CD4-positive, alpha-beta T cell treated with Interferon gamma for 1 hour (primary cell): ENCODE data around the gene ATIC.
"Not testable (repeated sequence)": the region's sequence is repeated elsewhere in the genome, so short reads cannot be mapped to it uniquely, and the experiment has no call there.

Source experiments
- DNase-seq: peaks from one replicate; pipeline ENCODE4 v3.0.0-alpha.2; 2020

The ATIC gene

DNA sequence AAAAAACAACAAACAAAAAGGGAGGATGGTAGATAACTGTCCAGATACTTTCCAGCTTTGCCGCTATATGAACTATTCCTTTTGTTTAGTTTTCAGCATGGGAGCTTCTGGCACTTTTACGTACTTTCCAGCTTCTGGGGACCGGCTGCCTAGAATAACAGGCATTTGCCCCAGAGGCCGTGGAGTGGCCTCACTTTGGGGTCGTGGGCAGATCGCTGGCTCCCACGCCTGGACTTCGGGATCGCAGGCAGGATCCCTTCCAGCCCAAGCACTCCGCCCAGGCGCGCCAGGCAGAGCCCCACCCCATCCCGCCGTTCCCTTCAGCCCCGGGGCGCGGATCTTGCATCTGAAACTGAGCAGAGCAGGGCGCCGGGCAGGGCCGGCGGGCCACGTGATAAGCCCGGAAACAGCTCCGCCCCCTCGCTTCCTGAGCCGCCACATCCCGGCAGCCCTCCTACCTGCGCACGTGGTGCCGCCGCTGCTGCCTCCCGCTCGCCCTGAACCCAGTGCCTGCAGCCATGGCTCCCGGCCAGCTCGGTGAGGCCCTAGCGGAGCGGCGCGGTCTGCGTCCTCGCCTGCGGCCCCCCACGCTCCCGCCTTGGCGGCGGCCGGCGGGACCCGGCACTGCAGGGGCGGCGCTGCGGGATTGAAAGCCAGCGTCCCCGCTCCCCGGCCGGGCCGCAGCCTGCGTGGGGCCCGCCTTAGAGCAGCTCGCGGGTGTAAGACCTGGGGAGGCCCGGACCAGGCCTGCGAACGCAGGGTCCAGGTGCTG, at the start of gene ATIC:
Gene ATIC, plus strand, starts transcription at position 435 of the 772 bp plus-strand sequence. Its CDS starts 84 bp downstream, at position 519.
- DNase-seq = peak; percentile 86

GRCh38 chr2:215262303-215262702, 49.6 kb upstream of the ATIC start:
- no peak for DNase-seq

DNA sequence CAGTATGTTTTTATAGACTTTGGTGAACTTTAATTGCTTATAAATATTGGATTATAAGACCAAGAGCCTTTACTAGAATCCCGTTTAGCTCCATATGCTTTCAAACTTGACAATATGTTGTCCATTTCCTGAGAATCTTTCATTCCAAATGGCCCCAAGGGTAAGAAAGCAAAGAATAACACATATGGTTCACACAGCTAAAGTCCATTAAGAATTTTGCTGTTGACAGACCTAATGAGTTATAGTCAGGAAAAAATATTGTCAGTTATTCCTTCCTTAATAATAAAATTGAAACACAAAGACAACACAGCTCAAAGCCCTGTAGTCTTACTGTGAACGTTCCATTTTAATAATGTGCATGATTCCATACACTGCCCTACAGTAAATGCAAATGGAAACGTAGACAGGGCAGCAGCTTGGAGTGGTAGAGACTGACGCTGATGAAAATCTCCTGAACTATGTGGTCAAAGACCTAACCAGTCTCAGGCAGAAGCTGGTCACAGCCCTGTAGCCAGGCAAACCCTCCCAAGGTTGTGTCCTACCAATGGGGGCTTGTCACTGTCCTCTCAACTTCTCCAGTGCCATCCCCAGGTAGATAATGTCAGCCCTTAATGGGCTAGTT, 49.0 kb upstream of the ATIC start:
- no peak for DNase-seq

DNA sequence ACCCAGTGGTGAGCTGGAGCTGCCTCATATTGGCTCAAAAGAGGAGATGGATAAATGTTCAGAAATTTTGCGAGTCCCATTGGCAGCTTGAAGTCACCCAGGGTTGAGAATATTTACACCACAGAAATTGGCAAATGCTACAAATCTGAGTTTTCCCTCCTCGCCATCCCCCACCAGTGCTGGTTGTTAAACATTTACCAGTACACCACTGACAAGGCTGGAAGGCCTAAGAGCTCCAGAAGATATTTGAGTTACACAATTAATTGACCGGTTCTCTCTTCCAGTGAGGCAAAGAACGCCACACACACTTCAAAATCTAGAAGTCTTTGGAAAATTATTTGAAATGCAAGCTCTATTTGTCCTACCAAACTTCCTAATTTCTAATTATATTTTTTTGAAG, 47.5 kb upstream of the ATIC start:
- no peak for DNase-seq

GRCh38 chr2:215269397-215270117, 42.3 kb upstream of the ATIC start:
- DNase-seq = peak; percentile 39

- DNase-seq = no peak
These were observed 41.8 kb upstream of the ATIC start for GRCh38 chr2:215270118-215270451.

DNA sequence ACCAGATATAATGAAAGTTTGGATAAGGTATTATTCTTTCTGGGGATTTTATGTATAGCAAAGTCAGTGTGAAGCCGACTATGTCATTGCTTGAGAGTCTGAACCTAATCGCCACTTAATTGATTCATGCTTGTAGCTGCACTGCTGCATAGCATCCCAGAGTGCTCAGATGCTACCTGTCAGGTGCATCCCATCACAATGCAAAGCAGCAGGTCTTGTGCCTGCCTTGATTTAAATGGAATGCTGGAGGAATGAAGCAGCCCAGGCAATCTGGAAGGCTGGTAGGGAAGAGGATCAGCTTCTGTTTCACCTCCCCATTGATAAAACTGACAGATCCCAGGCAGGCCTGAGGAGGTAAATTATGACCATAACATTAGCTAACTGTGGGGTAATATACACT, 40.4 kb upstream of the ATIC start:
- DNase-seq = no peak

- no peak for DNase-seq
These were observed 38.9 kb upstream of the ATIC start for GRCh38 chr2:215272918-215273317.

DNA sequence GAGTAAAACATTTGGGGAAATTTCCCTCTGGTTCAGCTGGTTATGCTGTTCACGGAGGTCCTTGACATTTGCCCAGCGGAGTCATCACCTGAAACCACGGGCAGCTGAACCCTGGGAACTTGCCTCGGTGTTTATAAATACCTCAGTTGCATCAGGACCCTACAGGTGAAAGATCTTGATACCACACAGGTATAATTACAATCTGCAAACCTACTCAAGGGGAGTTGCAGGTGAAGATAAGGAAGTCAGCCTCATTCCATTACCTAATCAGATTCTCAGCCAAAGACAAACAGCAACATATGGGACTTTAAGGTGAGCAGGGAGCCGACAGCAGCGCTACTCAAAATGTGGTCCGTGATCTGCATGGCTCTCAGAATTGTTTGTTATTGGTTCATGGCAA, 37.0 kb upstream of the ATIC start:
- no peak for DNase-seq

- DNase-seq = no peak
These were observed 36.0 kb upstream of the ATIC start for GRCh38 chr2:215275824-215276223.

DNA sequence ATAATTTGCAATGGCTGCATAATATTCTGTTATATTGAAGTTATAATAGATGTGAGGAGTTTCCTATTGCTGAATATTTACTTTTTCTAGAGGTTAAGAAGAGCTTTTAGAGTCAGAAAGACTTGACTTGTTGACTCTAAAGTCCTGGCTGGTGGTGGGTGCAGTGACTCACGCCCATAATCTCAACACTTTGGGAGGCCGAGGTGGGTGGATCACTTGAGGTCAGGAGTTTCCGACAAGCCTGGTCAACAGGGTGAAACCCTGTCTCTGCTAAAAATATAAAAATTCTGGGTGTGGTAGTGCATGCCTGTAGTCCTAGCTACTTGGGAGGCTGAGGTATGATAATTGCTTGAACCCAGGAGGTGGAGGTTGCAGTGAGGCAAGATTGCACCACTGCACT, 33.9 kb upstream of the ATIC start:
- no peak for DNase-seq

DNA sequence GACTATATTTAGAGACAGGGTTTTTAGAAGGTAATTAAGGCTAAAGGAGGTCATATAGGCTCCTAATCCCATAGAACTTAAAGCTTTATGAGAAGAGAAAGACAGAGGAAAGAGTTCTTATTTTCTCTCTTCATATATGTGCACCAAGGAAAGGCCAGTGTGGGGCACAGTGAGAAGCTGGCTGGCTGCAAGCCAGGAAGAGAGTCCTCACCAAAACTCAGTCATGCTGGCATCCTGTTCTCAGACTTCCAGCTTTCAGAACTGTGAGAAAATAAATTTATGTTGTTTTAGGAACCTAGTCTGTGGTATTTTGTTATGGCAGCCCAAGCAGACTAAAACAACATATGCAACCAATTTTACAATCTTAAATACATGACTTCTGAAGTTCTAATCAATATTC, 31.5 kb upstream of the ATIC start:
- no peak for DNase-seq

DNA sequence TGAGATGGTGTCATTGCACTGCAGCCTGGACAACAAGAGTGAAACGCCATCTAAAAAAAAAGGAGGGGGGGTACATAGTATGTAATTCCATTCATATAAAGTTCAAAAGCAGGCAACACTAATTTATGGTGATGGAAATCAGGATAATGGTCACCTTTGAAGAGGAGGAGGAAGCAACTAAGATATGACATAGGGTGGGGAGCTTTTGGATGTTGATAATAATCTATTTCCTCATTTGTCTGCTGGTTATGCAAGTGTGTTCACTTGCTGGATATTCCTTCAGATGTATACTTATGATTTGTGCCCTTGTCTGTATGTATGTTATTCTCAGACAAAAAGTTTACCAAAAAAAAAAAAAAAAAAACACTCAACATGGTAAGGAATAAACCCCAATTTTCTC, 28.6 kb upstream of the ATIC start:
- DNase-seq = no peak

DNA sequence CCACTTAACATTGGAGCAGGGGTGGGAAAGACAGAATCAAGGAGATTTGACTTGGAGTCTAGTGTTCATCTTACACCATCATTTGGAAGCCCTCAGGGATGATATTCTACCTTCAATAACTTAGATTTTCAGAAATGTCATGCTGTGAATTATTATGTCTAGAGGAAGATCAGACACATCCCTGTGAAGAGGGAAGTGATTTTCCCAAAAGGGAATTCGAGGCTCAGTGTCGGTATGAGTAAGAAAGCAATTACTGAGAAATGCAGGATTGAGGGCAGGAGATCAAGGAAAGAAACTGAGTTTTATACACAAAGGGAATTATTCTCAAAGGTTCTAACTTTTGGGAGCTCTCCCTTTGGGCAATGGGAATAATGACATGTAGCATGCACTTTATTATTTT, 25.6 kb upstream of the ATIC start:
- DNase-seq = no peak

DNA sequence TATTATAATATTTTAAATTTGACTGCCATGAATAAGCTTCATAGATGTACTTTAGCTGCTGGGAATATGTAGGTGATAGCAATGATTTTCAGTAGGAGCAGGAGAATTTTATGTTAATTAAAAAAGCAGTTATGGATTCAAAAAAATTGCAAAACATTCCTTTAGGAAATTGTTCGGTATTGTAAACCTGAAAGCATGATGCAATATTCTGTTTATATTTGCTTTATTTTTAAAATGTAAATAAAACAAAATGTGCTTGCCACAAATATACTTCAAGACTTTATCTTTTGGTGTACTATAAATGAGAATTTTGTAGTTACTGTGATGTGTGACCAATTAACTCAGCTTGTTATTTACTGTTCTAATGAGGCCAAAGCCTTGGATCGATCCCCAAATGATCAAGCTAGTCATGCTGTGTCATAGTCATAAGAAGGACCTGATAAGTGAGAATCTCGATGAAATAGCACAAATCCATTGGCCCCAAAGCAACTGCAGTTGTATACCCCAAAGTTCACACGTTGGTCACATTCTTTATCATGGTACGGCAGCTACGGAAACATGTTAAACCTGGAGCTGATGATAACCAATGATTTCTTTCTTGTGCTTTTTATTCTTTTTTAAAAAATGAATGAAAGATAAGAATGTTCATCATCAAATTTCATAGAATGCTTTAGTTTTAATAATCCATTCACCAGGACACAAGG, 23.6 kb upstream of the ATIC start:
- DNase-seq = no peak

- DNase-seq = no peak
These were observed 20.8 kb upstream of the ATIC start for GRCh38 chr2:215290980-215291599.

GRCh38 chr2:215293879-215294278, 18.0 kb upstream of the ATIC start:
- DNase-seq = no peak

DNA sequence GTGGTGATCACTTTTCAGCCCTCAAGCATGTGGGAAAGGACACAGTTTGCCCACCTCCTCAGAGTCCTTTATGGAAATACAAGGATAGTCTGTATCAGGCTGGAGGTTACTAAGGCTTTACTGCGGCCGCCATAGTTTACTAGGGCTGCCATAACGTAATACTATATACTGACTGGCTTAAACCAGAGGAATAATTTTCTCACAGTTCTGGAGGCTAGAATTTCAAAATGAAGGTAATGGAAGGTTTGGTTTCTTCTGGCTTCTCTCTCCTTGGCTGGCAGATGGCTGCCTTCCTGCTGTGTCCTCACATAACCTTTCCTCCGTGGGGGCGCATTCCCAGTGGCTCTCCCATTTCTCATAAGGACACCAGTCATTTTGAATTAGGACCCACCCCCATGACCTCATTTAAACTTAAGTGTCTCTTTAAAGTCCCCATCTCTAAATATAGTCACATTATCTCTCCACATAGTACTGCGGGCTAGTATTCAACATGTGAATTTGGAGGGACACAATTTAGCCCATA, 12.5 kb upstream of the ATIC start:
- no peak for DNase-seq

- DNase-seq = no peak
These were observed 9.9 kb upstream of the ATIC start for GRCh38 chr2:215301994-215302393.

- not testable (repeated sequence) for DNase-seq
These were observed 617 bp upstream of the ATIC start for GRCh38 chr2:215311259-215311624.

DNA sequence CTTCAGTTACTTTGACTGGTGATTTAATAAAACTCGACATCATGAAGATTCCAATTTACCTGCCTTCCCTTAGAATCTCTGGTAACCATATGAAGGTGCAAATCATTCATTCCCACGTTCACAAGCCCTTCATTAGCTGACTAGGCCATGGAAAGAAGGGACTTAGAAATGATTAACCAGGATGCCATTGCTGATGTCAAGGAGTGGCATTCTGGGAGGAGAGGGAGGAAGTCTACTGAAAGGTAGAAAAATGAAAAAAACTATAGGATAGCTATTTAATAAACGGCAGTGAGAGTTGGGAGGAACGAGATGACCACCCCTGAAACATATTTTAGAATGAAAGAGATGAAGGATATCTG, 1.4 kb downstream of the ATIC start:
- no peak for DNase-seq

- DNase-seq = no peak
These were observed 3.0 kb downstream of the ATIC start for GRCh38 chr2:215314896-215315295.

- DNase-seq = no peak
These were observed 3.4 kb downstream of the ATIC start for GRCh38 chr2:215315301-215315700.
